HG03097 (cell line): ENCODE measurements around the gene DEFB113.
"Not testable (repeated sequence)": the region's sequence is repeated elsewhere in the genome, so short reads cannot be mapped to it uniquely, and the experiment has no call there.

ENCODE experiments used
- ATAC-seq: cut with Tn5 transposase; IDR thresholded peaks from one replicate; pipeline ENCODE4 v1.9.1; 2021; ENCODE audit not compliant: unreplicated experiment, low FRiP score

The DEFB113 gene

DNA sequence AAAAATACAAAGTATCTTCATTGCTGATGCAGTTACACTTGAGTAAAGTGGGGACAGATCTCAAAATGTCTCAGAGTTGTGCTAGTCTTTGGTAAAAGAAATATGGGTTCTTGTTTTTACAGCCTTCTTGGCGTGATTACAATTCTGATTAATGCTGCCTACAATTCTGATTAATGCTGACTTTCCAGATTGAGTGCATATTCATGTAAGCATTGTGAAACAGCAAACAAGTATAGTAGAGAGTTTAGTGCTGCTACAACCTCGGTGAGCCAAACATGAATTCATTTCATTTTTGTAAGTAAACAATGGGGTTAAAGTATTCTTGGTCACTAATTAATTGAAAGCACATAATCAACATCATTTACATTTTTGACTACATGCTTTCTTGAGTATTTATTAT, at the start of gene DEFB113:
TSS of gene DEFB113 (minus strand) at position 21 of the 400 bp plus-strand sequence. CDS start at position 21, 0 bp downstream.
- no peak for ATAC-seq

GRCh38 chr6:50007819-50008218, 38.4 kb upstream of the DEFB113 start:
- no peak for ATAC-seq

- no peak for ATAC-seq
These were observed 33.7 kb upstream of the DEFB113 start for GRCh38 chr6:50003139-50003538.

DNA sequence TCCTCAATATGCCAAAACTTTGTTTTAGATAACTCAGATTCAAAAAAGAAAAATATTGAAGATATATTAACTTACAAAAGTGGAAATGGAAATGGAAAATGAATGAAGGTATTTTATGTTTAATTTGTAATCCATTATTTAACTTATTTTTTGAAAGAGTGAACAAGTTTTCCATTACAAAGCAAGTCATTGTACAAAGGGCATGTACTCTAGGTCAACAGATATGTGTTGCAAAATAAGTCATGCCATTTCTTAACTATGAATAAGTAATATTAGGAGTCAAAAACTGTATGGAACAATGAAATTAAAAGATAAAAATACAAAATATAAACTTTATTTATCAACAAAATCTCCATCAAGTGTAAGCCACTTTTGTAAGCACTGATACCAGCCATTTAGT, 25.9 kb upstream of the DEFB113 start:
- no peak for ATAC-seq

DNA sequence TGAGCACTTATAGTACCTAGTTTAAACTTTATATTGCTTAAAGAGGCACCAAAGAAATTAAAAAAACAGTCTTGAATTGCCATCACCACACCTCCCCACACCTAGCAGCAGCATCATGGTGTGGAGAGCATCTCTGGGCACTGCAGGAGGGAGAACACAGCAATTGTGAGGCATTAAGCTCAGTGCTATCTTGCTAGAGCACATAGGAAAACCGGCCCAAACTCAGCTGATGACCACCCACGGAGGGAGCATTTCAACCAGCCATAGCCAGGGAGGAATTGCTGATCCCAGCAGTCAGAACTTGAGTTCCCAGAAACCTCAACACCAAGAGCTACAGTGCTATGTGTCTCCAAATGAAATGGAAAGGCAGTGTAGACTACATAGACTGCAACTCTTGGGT, 19.5 kb upstream of the DEFB113 start:
- ATAC-seq = no peak

DNA sequence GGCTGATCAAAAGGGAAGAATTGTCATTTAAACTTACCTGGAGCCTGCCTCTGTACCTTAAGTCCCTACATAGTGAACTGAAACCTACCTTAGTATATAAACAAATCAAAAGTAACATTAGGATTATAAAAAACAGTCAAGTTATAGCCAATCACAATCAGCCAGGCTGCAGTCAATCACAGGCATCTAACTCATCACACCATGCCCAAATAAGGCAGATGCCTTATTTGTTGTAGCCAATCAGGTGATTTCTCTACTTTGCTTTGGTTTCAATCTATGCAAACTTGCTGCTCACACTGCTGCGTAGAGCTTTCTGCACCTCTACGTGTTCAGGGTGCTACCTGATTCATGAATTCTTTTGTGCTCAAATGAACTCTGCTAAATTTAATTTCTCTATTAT, 18.3 kb upstream of the DEFB113 start:
- no peak for ATAC-seq

DNA sequence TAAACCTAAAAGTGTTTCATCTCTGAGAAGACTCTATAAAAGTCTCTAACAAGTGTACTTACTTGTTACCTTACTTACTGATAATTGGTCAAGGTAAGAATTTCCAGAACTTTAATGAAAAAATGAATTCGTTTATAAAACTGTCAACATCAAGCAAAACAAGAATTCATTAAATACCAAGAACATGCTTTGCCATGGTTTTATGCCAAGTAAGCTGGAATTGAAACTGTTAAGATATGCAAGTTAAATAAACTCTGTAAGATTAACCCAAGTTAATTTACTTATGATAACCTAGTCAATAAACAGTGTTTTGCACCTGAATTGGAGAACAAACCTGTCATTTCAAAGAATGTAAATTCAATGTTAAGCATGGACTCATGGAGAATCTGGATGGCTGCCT, 17.1 kb upstream of the DEFB113 start:
- no peak for ATAC-seq

GRCh38 chr6:49982046-49982445, 12.6 kb upstream of the DEFB113 start:
- no peak for ATAC-seq

DNA sequence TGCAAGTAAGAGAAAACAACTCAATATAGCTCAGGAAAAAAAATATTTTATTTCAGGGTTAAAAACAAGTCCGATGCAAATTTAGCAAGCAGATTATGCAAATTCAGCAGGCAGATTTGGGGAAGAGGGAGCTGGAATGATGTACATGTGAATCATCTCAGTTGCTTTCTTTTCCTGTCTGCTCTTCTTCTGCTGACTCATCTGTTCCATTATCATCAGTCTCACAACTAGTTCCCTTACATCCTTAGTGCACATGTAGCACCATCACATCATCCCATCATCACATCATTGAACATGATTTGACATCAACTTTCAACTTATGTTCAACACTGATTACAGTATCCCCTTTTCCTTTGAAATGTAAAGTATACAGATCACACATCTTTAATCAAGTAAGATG, 11.5 kb upstream of the DEFB113 start:
- no peak for ATAC-seq

GRCh38 chr6:49979584-49979983, 10.2 kb upstream of the DEFB113 start:
- no peak for ATAC-seq

DNA sequence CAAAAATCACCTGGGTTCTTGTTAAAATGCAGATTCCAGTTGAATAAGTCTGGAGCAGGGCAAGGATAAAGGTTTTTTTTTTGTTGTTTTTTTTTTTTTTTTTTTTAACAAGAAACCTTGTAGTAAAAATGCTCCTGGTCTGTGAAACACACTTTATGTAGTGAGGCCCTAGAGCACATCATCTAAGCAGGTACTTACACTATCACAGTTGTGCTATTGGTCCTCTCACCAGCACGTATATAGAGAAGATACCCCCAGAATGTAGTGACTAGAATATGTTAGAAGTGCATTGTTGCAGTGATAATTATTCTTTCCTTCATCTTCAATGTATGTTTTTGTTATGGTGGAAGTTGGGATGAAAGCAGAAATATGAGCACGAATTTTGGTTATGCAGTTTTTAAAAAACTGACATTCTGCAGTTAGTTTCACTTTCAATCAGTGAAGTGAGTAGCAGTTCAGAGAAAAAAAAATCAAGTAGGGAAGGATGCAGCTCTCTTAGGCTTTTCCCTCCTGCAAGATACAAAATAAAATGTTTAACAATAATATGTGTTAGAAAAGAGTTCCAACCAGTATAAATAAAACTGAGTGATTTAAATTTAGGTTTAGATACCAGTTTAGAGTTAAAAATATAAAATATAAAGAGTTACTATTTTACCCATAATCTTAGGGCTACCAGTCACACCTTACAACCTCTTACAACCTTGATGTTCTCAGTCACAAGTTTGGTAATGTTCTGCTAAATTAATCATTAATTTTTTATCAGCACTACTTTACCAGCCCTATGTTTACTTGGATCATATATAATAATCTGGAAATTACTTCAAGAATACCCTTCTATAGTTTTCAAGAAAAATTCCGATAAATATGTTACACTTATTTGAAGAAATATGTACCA, 9.2 kb upstream of the DEFB113 start:
- peak; percentile 61 for ATAC-seq

GRCh38 chr6:49966823-49967222, 2.6 kb downstream of the DEFB113 start:
- ATAC-seq = no peak

GRCh38 chr6:49966334-49966733, 3.1 kb downstream of the DEFB113 start:
- no peak for ATAC-seq

DNA sequence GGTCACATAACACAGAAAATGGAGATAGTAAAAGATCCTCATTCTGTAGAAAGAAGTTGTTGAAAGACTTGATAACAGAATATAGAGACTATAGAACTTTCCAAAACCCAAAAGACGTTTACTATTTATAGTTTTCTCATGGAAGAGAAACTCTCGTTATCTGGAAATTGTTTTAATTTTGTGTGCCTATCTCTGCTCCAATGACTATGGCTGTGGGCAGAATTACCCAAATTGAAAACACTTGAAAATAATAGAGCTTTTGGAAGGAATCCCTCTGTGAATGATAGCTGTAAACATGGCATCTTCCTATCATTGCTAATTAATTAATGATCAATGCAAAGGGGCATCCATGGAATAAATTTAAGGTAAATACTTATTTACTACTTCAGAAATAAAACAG, 5.4 kb downstream of the DEFB113 start, which contains the start of gene DEFB114:
TSS of gene DEFB114 (minus strand) at position 101 of the 400 bp plus-strand sequence. CDS start at position 42, 59 bp downstream.
- no peak for ATAC-seq

GRCh38 chr6:49958180-49958579, 11.2 kb downstream of the DEFB113 start:
- no peak for ATAC-seq

- ATAC-seq = no peak
These were observed 13.6 kb downstream of the DEFB113 start for GRCh38 chr6:49955847-49956246.

DNA sequence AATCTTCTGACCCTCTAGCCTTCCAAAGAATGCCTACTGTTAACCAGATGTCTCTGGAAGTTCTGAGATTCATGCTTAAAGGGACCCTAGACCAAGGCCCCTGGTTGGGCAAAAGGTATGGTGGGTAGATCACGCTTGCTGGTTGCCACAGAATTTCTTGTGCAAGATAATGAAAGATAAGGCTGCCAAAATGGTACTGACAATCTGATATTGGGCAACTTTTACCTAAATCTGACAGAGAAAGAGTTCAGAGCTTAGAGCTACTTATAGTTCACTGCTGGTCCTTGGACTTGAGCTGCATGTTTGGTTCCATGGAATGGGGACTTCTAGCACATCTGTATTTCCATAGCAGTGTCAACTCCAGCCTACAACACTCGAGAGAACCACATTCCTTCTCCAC, 17.5 kb downstream of the DEFB113 start:
- no peak for ATAC-seq

GRCh38 chr6:49950415-49950751, 19.0 kb downstream of the DEFB113 start:
- no peak for ATAC-seq

DNA sequence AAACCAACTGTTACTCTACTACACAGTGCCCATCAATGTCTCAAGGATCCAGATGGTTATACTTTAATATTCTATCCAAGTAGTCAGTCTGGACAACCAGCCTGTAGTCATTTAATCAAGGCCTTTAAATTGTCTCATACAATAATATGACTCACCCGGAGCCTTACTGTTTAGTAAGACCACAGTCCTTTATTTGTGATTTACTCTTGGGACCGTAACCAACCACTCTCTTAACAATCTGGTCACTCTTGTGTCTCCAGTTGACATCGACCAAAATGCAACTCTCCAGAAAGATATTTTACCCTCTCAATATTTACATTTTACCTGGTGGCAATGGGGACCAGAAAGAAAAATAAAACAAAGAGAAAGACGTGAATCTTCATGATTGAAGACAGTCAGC, 20.4 kb downstream of the DEFB113 start:
- no peak for ATAC-seq

- ATAC-seq = no peak
These were observed 22.6 kb downstream of the DEFB113 start for GRCh38 chr6:49946835-49947234.

DNA sequence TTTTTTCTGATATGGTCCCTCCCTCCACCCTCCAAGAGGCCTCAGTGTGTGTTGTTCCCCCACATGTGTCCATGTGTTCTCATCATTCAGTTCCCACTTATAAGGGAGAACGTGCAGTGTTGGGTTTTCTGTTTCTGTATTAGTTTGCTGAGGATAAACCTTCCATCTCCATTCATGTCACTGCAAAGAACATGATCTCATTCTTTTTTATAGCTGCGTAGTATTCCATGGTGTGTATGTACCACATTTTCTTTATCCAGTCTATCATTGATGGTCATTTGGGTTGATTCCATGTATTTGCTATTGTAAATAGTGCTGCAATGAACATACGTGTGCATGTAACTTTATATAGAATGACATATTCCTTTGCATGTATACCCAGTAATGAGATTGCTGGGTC, 25.4 kb downstream of the DEFB113 start:
- not testable (repeated sequence) for ATAC-seq

- no peak for ATAC-seq
These were observed 29.4 kb downstream of the DEFB113 start for GRCh38 chr6:49939993-49940498.
